Left hindlimb (tissue), 1 donor: ENCODE results near the gene GOLGA8Q.
A peak's percentile ranks its signal among the peaks of the same experiment; 100 is the strongest.
"Not testable (repeated sequence)": the region's sequence is repeated elsewhere in the genome, so short reads cannot be mapped to it uniquely, and the experiment has no call there.

ENCODE experiments used
- DNase-seq: peaks from one replicate; pipeline ENCODE4 v3.0.0-alpha.2; 2018

The GOLGA8Q gene, protein sequence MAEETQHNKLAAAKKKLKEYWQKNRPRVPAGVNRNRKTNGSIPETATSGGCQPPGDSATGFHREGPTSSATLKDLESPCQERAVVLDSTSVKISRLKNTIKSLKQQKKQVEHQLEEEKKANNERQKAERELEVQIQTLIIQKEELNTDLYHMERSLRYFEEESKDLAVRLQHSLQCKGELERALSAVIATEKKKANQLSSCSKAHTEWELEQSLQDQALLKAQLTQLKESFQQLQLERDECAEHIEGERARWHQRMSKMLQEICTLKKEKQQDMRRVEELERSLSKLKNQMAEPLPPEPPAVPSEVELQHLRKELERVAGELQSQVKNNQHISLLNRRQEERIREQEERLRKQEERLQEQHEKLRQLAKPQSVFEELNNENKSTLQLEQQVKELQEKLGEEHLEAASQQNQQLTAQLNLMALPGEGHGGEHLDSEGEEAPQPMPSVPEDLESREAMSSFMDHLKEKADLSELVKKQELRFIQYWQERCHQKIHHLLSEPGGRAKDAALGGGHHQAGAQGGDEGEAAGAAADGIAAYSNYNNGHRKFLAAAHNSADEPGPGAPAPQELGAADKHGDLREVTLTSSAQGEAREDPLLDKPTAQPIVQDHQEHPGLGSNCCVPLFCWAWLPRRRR

DNA sequence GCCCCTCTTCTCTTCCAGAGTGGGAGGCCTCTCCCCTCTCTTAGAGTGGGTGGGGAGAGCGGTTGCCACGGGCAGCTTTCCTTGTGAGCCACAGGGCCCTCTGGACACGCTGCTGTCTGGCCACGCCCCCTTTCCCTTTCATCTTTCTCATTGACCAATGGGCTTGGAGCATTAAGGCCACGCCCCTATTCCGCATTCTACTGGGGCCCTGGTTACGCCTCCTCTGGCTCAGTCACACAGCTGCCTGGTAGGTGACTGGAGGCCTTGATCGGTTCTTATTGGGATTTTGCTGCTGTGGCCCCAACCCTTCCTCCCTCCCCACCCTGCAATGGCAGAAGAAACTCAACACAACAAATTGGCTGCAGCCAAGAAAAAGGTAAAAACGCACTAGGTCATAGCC, at the start of gene GOLGA8Q:
GOLGA8Q (plus strand) TSS at position 301 of the 400 bp plus-strand sequence; CDS start at position 329, 28 bp downstream.
- not testable (repeated sequence) for DNase-seq

- DNase-seq = not testable (repeated sequence)
These were observed 48.7 kb upstream of the GOLGA8Q start for GRCh38 chr15:30502904-30503781.

GRCh38 chr15:30504162-30504843, 47.5 kb upstream of the GOLGA8Q start:
- DNase-seq = peak; percentile 19

DNA sequence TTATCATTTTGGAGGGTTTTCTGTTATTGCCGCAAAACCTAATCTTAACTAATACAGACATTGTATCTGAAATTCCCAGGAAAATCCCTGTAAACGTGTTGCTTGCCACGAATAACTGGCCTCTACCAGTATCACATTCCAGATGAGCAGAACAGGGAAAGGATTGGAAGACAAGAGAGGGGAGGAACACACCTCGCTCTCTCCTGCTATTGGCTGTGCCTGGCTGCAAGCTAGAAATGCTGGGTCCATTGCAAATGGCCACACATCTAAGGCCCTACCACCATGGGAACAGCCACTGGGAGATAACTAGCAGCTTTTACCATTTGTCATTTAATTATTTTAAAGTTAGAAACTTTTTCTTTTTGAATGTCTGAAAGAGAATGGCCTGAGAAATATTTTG, 37.3 kb upstream of the GOLGA8Q start:
- DNase-seq = not testable (repeated sequence)

- DNase-seq = not testable (repeated sequence)
These were observed 28.2 kb upstream of the GOLGA8Q start for GRCh38 chr15:30523453-30524243.

GRCh38 chr15:30525912-30526311, 25.9 kb upstream of the GOLGA8Q start:
- not testable (repeated sequence) for DNase-seq

- DNase-seq = not testable (repeated sequence)
These were observed 22.8 kb upstream of the GOLGA8Q start for GRCh38 chr15:30529049-30529448.

DNA sequence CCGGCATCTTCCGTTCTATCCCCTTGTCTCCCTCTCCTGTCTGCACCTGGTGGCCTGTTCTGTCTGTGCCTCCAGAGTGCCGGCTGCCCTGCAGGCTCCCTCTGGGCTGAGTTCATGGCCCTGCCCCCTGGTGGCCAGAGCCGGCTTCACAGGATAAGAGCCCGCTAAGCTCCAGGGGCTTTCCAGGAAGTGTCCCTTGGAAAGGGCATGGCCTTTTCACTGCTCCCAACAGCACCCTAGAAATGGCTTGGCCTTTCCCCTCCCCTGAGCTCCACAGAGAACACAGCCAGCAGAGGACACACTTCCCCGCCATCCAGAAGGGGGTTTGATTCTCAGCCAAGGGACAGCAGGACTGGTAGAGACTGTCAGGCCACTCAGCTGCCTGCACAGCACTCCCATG, 15.1 kb downstream of the GOLGA8Q start:
- DNase-seq = peak; percentile 10

GRCh38 chr15:30573012-30573491, 21.2 kb downstream of the GOLGA8Q start:
- not testable (repeated sequence) for DNase-seq

GRCh38 chr15:30579394-30579970, 27.6 kb downstream of the GOLGA8Q start:
- not testable (repeated sequence) for DNase-seq

GRCh38 chr15:30580716-30581115, 28.9 kb downstream of the GOLGA8Q start:
- DNase-seq = not testable (repeated sequence)

- DNase-seq = not testable (repeated sequence)
These were observed 47.1 kb downstream of the GOLGA8Q start for GRCh38 chr15:30598953-30599352.

DNA sequence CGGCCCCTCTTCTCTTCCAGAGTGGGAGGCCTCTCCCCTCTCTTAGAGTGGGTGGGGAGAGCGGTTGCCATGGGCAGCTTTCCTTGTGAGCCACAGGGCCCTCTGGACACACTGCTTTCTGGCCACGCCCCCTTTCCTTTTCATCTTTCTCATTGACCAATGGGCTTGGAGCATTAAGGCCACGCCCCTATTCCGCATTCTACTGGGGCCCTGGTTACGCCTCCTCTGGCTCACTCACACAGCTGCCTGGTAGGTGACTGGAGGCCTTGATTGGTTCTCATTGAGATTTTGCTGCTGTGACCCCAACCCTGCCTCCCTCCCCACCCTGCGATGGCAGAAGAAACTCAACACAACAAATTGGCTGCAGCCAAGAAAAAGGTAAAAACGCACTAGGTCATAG, 51.9 kb downstream of the GOLGA8Q start, which contains the start of gene GOLGA8H:
GOLGA8H (plus strand) TSS at position 233 of the 400 bp plus-strand sequence; CDS start at position 331, 98 bp downstream.
- DNase-seq = not testable (repeated sequence)
